GM18867 (cell line): ENCODE measurements around the gene PSMD11.

Source experiments
- ATAC-seq: cut with Tn5 transposase; IDR thresholded peaks from one replicate; pipeline ENCODE4 v1.9.1; 2021; ENCODE audit warnings: mild to moderate bottlenecking, moderate library complexity; ENCODE audit not compliant: unreplicated experiment

The PSMD11 gene

GRCh38 chr17:32489320-32490100, 45.2 kb downstream of the PSMD11 start:
- no peak for ATAC-seq

DNA sequence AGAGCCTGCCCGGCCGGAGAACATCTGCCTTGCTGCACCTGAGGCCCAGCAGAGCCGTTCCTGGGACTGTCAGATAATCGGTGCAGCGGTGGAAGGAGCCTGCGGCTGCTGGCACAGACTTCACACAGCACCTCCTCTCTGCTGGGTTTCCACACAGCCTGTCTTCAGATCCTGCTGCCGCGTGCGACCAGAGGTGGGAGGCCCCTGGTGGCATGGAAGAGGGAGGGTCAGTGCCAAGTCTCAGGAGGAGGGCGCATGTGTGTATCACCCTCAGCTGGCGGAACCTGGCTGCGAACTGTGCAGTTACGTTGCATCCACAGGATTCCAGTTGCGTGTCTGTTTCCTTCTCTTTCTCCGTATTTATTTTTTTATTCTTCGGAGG, 45.8 kb downstream of the PSMD11 start:
- ATAC-seq = no peak

GRCh38 chr17:32491371-32492263, 47.3 kb downstream of the PSMD11 start:
- ATAC-seq = no peak

GRCh38 chr17:32492264-32492589, 47.9 kb downstream of the PSMD11 start:
- ATAC-seq = no peak

GRCh38 chr17:32492648-32493289, 48.5 kb downstream of the PSMD11 start:
- no peak for ATAC-seq

- ATAC-seq = no peak
These were observed 49.3 kb downstream of the PSMD11 start for GRCh38 chr17:32493571-32493970.

- no peak for ATAC-seq
These were observed 49.7 kb downstream of the PSMD11 start for GRCh38 chr17:32493976-32494513.

DNA sequence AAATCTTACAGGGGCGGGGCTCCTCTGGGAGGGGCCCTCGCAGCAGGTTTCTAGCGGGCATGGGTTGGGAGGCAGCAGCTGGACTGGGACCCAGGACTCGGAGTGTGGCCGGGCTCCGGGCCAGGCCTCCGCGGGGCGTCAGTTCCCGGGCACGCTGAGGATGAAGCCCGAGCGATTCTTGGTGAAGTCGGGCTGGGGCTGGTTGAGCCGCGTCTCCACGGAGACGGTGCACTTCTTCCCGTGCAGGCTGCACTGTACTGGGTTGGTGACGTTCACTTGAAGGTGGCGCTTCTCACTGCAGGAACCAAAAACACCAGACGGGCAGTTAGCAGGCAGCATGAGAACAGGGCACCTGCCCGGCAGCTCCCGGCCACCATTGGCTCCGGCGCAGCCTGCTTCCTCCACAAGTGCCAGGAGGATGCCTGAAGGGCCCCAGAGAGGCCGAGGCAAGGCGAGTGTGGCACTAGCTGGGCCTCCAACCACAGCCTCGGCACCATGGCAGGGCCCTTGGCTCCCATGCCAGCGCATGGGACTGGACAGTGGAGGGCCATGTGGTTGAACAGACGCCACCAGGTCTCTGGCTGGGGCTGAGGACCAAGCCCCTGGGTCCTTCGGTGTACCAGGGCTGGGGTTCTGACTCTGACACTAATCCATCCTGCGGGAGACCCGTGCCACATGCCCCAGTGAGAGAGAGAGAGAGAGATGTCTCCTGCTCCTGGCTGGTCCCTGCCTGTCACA, 50.5 kb downstream of the PSMD11 start:
- no peak for ATAC-seq

DNA sequence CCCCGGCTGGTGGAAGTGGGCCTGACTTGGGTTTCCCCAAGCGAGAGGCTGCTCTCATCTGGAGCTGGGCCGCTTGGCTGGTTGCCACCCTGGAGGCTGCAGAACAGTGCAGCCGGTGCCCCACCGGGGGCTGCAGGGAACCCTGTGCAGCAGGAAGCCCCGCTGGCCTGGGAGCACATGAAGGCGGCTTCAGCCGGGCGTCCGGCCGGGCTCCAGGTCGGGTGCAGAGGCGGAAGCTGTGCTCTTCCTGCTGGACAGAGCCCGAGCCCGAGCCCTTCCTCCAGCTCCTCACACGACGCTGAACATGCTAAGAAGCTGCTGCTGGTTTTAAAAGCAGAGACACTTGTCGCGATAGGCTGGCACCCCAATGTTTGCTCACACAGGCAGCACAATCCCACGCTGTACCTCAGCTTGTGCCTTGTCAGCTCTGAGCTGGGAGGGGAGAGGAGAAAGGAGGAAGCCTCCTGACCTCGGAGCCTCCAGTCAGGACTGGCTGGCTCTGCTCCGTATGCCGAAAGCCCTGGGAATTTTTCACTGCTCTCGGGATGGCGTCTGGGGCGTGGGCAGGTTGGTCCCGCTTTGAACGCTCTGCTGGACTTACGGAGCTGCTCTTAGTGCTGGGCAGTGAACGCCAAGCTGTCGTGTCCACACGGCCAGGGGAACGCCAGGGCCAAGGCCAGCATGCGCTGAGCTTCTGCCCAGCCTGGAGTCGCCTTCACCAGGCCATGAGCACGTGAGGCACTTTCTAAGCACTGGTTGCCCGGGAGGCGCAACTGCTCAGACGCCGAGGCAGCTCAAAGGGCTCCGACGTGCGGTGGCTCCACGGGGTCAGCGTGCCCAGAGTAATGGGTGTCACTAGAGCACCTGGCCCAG, 51.3 kb downstream of the PSMD11 start:
- ATAC-seq = no peak

- ATAC-seq = no peak
These were observed 52.2 kb downstream of the PSMD11 start for GRCh38 chr17:32496395-32497073.

GRCh38 chr17:32497431-32498205, 53.3 kb downstream of the PSMD11 start:
- no peak for ATAC-seq

DNA sequence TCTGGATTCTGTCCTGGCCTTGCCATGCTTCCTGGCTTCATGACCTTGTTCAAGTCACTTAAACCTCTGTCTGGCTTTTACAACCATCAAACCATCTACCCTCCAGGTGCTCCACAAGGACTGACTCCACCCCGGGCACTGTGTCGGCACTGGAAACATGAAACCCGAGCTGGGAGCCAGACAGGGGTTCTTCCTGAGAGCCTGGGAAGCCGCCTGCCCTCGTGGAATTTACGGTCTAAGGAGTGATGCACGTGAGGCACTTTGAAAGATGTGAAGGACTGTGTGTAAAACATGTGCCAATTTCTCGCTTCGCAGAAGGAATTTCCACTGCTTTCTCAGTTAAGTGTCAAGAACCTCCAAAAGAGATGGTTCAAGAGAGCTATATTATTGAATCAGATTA, 54.1 kb downstream of the PSMD11 start:
- ATAC-seq = no peak

- ATAC-seq = no peak
These were observed 57.7 kb downstream of the PSMD11 start for GRCh38 chr17:32502013-32502412.

- ATAC-seq = no peak
These were observed 58.4 kb downstream of the PSMD11 start for GRCh38 chr17:32502710-32503109.

GRCh38 chr17:32503251-32504165, 59.2 kb downstream of the PSMD11 start:
- ATAC-seq = peak; percentile 87

GRCh38 chr17:32504166-32504990, 60.1 kb downstream of the PSMD11 start:
- ATAC-seq = no peak

- ATAC-seq = no peak
These were observed 64.6 kb downstream of the PSMD11 start for GRCh38 chr17:32508926-32509325.
